Measurements from ENCODE around the gene ASB2.

- TF ChIP-seq CTCF (conservative IDR thresholded peaks at IDR 0.05 in 1 of 2, IDR thresholded peaks at IDR 0.05 in 1 of 2; ENCODE audit: low read depth in 1 of 2, low read length in 2 of 2) = no peak
- TF ChIP-seq EZH2 (IDR thresholded peaks at IDR 0.05; ENCODE audit: low read length, missing control alignments) = no peak
Observed at GRCh38 chr14:93949511-93950075, 26.8 kb downstream of the ASB2 start.
